H54 (cell line): Measurements from ENCODE around the gene TVP23B.
"Not testable (repeated sequence)": the region's sequence is repeated elsewhere in the genome, so short reads cannot be mapped to it uniquely, and the experiment has no call there.

ENCODE experiments used
- DNase-seq: peaks from one replicate; pipeline ENCODE4 v3.0.0; 2011; ENCODE audit warnings: low spot score, mixed read lengths; ENCODE audit not compliant: insufficient read length
- FAIRE-seq: peaks from 3 replicates; lab custom pipeline; 2011; peaks lifted over from hg19 to GRCh38; lab: Jason Lieb, UNC
- POLR2A ChIP-seq: IDR thresholded peaks from 2 replicates; pipeline ENCODE4 v1.6.1; 2011; ENCODE audit warnings: low read depth, mild to moderate bottlenecking, low read length

Gene TVP23B

DNA sequence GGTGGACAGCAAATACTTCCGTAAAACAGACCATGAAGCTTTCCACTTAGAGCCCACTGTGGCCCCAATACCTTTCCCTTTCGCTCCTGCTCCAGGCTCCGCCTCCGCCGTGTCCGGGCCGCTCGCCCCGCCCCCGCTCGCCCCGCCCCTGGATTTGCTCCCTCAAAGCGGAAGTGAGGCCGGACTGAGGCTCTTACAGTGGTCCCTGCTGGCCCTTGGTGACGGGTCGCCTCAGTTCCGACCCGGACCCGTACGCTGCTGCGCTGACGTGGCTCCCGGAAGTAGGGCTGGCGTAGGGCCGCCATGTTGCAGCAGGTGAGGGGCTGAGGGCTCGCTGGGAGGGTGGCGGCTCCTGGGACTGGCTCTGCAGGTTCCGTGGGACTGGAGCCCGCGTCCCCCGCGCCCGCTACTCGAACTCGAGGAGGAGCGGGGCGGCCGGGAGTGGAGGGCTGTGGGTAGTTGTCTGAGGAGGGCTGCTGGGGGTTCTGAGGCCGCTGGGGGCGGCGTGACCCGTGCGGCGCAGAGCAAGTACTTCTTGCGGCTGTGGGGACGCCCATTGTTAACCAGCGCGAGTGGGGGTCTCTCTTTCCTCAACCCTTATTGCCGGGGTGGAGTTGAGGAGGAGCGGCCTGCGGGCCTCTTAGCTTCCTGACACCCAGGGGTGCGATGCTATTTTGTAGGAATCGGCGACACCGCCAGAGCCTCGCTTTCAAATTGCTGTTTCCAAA is at the start of gene TVP23B:
TVP23B (plus strand) TSS at position 193 of the 728 bp plus-strand sequence; CDS start at position 304, 111 bp downstream.
- peak; percentile 37 for DNase-seq
- TF ChIP-seq POLR2A: peak; percentile 65
- not testable (repeated sequence) for FAIRE-seq

DNA sequence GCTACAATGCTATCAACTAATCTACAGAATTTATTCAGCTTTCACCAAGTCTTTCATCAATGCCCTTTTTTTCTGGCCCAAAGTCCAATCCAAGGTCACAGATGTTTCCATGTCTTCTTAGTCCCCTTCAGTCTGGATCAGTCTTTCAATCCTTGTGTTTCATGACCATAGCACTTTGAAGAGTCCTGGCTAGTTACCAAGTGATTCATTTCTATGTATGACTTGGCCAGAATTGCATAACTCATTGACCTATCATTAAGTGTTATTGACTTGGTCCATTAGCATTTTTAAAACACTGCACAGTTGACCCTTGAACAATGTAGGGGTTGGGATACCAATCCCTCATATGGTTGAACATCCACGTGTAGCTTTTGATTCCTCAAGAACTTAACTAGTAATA is 48.5 kb upstream of the TVP23B start:
- not testable (repeated sequence) for DNase-seq, FAIRE-seq

DNA sequence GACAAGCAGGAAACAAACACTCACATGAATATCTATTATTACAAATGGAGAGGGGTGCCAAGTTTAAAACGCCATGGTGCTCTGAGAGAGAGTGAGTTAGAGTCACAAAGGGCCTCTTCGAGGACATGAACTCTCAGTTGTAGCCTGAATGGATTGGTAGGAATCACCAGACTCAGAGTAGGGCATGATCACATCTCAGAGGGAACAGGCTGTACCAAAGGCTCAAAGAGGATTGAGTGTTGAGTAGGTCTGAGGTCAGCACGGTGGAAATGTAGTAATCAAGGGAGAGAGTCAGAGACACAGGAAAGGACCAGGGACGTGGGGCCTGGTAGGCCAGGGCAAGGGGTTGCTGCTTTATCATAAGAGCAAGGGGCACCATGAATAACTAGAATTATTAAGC is 47.6 kb upstream of the TVP23B start:
- DNase-seq, FAIRE-seq: not testable (repeated sequence)

DNA sequence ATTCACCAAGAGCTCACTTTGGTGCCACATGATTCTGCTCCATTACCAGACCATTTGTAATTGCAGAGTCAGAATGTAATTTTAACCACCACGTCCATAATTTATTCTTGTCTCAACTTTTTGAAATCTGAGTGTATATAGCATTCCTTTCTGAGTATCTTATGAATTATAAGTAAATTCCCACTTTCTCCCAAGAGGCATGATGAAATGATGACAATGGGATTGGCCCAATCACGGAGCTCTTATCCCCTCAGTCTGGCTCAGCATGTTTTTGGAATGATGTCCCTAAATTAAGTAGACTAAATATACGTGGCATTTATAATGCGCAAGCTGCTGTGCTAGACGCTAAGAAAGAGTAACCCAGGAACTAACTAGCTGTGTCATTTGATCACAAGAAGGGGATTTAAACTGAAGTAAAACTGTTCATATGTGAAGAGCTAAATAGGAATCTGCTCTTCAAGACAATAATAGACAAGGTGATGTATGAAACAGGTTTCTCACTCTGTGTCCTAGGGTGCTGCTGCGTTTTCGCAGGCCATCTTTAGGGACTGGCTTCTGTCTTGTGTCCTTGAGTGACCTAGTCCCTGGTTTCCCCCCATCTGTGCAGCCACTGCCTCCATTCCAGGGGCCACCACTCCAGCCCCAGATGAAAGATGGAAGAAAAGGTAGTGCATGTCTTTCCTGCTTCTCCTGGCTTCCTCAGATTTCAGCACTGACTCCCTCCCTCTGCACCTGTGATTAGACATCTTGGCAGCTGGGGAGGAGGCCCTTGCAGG is 41.2 kb upstream of the TVP23B start:
- DNase-seq, FAIRE-seq: not testable (repeated sequence)

DNA sequence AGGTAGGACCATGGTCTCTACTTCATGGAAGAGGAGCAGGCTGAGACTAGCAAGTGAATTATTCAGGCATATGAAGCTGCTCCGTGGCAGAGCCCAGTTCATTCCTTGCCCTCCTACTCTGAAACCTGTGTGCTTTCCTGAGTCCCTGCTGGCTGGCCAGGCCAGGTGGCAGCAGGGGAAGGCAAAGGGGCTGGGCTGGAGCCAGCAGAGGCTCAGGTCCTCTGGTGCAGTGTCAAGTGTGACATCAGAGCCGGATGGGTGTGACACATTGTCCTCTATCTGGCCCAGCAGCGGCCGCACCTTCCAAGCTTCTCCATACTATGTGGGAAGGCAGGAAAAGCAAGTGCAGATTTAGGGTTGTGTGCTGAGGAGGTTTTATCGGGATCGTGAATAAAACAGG is 39.8 kb upstream of the TVP23B start:
- not testable (repeated sequence) for FAIRE-seq, DNase-seq

DNA sequence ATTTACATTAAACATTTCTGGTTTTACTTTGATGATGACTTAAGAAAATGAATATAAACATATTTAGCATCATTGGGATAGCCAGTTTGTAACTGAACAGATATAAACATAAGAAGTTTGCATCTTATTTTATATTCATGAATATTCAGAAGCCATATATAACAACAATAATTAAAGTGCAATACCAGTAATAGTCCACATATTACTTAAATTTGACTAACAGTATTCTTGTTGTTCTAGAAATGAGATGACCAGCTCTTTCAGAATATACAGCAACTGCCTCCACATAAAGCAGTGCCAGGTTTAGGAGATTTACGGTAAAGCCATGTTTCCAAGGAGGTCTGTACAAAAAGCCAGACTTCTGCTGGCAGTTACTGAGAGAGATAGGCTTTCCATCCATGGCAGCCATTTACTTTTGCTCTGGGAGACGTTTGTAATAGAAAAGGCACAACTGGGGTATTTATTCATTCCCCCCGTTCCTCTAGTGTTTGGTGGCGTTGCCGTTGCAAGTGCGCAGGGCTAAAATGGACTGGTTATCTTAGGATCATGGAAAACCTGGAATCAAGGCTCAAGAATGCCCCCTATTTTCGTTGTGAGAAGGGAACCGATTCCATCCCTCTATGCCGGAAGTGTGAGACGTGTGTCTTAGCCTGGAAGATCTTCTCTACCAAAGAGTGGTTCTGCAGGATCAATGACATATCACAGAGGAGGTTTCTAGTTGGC is 37.1 kb upstream of the TVP23B start, which contains the start of gene FBXW10:
FBXW10 (plus strand) TSS at position 356 of the 723 bp plus-strand sequence; CDS start at position 547, 191 bp downstream.
- DNase-seq, FAIRE-seq: not testable (repeated sequence)

DNA sequence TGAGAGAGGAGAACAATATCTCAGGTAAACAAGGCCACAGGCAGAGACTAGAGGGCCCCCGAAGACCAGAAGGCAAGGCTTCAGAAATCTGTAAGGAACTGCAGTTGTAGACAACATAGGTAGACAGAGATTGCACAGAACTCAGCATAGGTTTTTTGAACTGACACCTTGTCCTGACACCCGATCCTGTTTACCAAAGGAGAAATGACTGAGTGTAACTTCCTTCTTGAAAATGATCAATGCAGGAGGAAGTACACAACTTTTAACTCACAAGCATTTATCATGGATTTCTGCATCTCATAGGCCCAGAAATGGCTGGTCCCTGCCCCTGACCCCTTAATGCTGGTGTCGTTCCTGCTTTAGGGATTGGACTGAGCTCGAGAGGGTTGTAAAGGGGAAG is 36.3 kb upstream of the TVP23B start:
- FAIRE-seq: not testable (repeated sequence)

DNA sequence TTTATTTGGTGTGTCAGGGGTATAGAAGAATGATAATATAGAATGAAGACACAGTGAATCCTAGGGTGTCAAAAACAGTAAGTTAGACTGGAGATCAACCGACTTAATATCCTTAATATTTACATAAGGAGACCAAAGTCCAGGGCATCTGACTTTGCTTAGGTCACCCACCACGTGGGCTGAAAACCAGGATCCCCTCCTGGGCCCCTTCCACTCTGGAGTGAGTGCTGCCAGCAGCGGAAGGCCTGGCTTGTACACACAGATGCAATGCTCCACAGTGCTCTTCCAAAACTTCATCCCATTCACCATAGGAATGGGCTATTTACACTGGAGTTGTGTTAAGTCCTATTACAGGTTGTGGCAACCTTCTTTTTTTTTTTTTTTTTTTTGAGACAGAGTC is 34.4 kb upstream of the TVP23B start:
- not testable (repeated sequence) for FAIRE-seq, DNase-seq

More for the DNA sequence above, 36.3 kb upstream of the TVP23B start:
- DNase-seq: not testable (repeated sequence)

DNA sequence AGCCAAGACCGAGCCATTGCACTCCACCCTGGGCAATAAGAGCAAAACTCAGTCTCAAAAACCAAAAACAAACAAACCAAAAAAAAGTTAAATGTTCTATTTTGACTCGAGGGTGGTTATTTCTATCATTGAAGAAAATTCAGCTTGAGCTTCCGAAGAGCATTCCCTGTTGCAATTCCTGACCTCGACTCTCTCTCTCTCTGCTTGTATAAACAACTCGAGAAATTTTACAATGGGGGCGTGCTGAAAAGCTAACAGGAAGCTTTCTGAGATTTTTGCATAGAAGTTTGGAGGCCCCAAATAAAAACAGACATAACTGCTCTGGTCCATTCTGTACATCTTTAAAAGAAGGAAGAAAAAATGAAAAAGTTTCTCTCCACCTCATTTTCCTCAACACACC is 33.5 kb upstream of the TVP23B start:
- FAIRE-seq, DNase-seq: not testable (repeated sequence)

DNA sequence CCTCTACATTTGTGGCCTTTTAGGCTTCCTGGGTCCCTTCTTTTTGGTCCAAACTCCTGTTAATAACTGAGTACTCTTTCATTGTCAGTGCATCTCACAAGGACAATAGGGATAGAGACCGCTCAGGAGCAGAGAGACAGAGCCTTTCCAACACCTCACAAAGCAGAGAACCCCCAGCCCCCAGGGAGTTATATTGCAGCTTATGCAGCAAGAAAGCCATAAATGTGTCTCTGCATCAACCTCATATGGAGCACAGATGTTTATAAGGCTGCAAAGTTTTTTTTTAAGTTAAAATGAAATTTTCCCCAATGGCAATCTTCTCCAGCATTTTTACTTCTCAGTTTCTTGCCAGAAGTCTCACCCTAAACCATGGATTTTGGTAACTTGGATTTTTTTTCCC is 30.7 kb upstream of the TVP23B start:
- DNase-seq, FAIRE-seq: not testable (repeated sequence)

DNA sequence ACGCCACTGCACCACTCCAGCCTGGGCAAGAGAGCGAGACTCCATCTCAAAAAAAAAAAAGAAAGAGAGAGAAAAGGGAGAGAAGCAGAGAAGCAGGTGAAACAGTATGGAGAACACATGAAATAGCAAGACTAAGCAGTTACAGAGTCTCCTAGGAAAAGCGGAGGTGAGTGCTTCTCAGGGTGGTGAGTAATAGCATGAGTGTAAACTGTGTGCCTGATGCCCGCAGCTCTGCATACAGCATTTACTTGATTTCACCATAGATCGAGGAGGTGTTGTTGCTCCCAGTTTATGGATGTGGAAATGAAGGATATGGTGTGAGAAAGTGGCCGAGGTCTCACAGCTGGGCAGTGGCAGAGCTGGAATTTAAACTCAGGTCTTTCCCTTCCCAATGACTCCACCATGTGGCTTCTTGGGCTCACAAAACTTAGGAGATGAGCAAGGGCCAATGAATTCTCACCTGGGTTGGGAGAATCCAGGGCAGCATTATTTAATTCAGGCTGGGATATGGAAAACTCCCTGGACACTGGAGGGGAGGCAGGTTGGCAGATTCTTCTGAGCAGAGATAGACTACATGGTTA is 27.1 kb upstream of the TVP23B start:
- DNase-seq, FAIRE-seq: not testable (repeated sequence)

DNA sequence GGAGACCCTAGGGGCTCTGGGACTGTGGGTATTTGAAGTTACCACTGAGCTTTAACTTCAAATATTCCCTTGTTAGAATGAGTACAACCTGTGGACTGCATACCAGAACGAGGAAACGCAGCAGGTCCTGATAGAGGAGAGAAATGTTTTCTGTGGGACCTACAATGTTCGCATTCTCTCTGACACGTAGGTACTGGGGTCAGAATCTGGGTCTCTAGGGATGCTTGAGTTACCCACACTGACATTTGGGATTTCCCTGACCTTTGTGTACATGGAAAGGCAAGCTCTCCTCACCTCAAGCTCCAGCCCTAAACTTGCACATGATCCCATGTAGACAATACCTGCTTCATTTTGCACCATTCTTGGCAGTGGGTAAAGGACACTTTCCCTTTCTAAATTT is 25.0 kb upstream of the TVP23B start:
- FAIRE-seq, DNase-seq: not testable (repeated sequence)

DNA sequence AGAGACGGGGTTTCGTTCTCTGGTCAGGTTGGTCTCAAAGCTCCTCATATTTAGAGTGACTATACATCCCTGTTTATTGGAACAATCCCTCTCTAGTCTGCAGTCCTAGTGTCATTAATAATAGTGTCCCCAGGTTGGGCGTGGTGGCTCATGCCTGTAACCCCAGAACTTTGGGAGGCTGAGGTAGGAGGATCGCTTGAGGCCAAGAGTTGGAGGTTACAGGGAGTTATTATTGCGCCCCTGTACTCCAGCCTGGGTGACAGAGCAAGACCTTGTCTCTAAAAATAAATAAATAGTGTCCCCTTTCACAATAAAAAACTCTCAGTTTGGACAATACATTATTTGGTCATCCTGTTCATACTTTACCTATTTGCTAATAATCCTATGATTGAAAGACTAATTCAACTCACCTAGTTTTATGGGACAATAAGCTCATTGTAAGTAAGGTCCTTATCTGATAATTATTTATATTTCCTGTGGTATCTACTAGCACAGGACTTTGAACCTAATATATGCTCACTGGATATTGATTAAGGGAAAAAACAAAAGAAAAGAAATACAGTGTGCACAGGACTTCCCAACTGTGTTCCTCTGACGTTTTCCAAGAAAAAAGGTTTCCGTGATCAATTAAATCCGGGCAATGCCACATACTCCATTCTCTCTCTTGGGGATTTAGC is 23.5 kb upstream of the TVP23B start:
- not testable (repeated sequence) for DNase-seq, FAIRE-seq

DNA sequence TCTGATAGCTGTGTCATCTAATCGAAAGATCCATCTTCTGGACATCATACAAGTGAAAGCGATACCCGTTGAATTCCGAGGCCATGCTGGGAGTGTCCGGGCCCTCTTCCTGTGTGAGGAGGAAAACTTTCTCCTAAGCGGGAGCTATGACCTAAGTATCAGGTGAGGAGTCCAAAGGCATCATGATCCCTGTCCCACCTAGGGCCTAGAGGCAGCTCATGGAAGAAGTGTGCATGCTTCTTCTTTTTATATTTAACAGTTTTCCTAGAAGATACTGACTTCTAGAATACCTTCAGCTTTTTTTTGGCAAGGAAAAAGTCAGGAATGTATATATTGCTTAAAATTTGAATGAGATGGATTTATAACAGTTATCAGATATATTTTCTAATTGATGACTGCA is 22.6 kb upstream of the TVP23B start:
- not testable (repeated sequence) for DNase-seq, FAIRE-seq

DNA sequence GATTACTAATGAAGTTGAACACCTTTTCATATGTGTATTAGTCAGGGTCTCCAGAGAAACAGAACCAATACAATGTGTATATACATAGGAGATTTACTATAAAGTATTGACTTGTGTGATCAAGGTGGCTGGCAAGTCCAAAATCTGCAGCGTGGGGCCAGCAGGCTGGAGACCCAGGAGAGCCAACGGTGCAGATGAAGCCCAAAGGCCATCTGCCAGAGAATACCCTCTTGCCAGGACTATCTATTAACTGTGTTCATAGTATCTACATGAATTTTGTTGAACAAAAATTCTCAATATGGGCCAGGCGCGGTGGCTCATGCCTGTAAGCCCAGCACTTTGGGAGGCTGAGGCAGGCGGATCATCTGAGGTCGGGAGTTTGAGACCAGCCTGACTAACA is 20.8 kb upstream of the TVP23B start:
- not testable (repeated sequence) for DNase-seq, FAIRE-seq

DNA sequence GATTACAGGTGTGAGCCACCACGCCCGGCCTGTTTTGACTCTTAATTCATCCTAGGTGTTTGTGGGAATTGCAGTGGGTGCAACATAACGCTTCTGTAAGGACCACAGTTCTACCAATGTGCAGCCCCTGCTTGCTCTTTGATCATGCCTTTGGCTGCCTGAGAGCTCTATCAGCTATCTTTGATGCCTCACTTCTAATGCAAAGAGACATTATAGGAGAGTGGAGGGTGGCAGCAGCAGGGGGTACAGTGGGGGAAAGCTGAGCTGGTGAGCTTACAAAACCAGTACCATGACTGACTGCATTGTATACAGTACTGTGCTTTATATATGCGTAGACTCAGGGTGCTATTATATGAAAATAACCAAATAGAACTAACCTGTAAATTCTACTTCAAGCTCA is 10.4 kb upstream of the TVP23B start:
- not testable (repeated sequence) for FAIRE-seq, DNase-seq

DNA sequence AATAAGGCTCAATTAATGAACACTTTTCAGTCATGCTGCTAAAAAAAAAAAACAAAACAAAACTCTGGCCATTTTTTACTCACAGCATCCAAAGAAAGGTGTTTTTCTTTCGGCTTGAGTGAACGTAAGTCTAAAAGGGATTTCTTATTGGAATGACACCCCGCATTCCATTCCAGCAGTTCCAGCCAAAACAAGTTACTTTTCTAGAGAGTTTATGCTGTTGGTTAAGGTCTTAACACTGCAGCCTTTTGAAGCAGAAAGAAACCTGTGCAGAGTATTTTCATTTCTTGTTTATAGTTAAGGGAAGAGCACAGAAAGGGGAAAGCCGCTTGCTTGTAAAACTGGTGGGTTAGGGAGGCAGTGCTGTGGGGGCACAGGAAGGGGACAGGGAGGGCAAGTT is 9.9 kb upstream of the TVP23B start:
- not testable (repeated sequence) for DNase-seq, FAIRE-seq
